Measurements from ENCODE around the gene WWOX. TPM values are rescaled to one million over a fixed set of nuclear protein-coding genes. Genes with fewer than 3 reads are reported as not detected.
"Not testable (repeated sequence)": the region's sequence is repeated elsewhere in the genome, so short reads cannot be mapped to it uniquely, and the experiment has no call there.

The WWOX gene
- polyA plus RNA-seq, 6 donors from 2014 or later, result 9.1 to 17.0 (median 12.5) TPM

DNA sequence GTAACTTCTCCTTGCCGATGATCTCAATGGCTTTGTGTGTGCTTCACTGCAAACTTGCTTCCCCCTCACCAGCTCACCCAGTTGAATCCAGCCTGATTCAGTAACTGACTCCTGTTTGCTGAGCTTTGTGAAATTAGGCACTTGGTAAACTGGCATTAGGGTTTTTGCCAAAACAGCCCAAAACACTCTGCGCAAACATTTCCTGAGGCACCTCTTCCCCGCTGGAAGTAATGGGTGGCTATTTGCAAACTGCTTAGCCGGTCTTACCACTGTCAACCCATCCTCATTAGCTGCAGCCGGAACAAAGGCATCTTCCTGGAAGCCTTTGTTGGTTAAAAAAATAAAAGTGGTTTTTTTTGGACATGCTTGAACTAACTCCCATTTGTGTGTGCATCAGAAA is 1147.9 kb downstream of the WWOX start:
- no peak overlapping the region for H3K27ac Mint-ChIP-seq
- ATAC-seq (ENCODE audit: low read depth in 2 of 2), result no peak
- H3K9me3 Mint-ChIP-seq, result peaks cover 0 to 11% (median 2%) of the 10 kb centered on the region in 7 donors
- no peak for DNase-seq
- no peaks in the 10 kb centered on the region for H3K4me1 Mint-ChIP-seq
- H3K4me3 Mint-ChIP-seq, result no peak overlapping the region
- no peaks in the 10 kb centered on the region for H3K36me3 Mint-ChIP-seq
- peaks cover 4 to 14% (median 6%) of the 10 kb centered on the region in 3 donors for H3K27me3 Mint-ChIP-seq

DNA sequence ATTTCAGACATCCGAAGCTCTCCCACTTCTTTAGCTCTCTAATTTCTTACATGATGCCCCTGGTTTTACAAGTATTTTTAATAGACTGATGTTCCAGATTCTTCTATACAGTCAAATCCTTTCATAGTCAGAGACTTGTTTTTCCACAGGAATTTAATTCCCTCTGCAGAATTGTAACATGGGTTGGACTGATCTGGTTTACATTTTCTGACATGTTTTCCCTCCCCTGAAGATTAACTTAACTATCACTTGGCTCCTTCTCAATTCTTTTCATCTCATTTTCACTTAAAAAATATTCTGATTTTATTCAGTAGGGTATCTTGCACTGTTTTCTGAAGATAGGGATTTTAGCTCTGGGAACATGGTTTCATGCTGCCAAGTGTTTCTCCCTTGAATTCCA is 1148.9 kb downstream of the WWOX start:
- Mint-ChIP-seq H3K36me3 (no peaks in the 10 kb centered on the region), H3K4me3 (no peak overlapping the region), H3K9me3 (peaks cover 0 to 6% (median 2%) of the 10 kb centered on the region in 7 donors), H3K27me3 (peaks cover 0 to 6% (median 4%) of the 10 kb centered on the region in 3 donors), H3K4me1 (no peaks in the 10 kb centered on the region), H3K27ac (no peak overlapping the region)
- no peak for DNase-seq
- ATAC-seq (ENCODE audit: low read depth in 2 of 2), result no peak

DNA sequence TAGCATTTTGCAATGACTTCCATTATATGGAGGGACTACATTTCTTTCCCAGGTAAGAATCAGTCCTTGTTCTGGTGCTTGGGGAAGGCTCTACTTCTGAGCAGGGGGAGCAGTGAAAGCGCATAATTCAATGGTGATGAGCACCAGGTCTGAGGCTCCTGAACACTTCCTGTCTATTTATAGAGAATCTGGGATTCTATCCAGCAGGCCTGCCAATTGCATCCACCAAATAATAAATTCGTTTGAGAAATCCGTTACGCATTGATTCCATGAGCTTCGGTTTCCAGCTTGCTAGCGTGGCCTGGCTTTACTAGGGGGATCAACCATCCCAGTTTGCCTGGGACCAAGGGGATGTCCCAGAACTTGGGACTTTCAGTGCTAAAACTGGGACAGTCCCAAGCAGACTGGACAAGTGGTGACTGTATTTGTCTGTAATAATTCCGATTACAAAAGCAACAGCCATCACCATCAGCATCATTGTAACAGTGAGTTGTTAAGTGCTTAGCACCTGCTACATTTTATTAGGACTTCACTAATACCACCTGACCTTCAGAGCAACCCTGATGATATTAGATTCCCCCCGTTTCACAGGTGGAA is 1151.1 kb downstream of the WWOX start:
- Mint-ChIP-seq H3K9me3 (peaks cover 0 to 4% (median 0%) of the 10 kb centered on the region in 7 donors), H3K36me3 (no peaks in the 10 kb centered on the region), H3K27ac (peak overlapping the region in 1 of 6 donors; percentile 38), H3K4me1 (no peaks in the 10 kb centered on the region), H3K27me3 (peaks cover 12 to 13% (median 12%) of the 10 kb centered on the region in 3 donors), H3K4me3 (no peak overlapping the region)
- ATAC-seq (ENCODE audit: low read depth in 2 of 2) (no peak), DNase-seq (no peak)

DNA sequence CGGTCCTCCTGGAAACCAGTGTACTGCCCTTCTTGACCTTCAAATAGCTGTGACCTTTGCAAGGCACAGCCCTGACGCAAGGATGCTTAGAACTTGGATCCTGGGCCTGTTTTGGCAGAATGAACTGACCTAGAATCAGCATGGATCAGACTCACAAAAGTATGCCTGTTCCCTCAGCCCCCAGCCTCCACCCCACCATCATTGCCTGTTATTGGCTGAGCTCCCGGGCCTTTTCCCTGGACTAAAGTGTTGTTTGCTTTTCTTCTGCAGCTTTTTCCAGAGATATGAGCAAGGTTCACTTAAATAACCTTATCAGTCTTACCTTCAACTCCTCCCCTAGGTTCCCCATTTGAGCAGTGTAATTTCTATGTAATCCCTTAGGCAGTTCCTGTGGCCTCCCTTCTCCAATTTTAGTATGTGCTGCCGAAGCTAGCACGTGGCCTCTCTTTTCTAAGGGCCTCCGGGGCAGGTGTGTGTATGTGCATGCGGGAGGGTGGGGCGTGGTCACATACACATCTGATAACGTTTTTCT is 1153.7 kb downstream of the WWOX start:
- Mint-ChIP-seq H3K9me3 (no peaks in the 10 kb centered on the region), H3K4me1 (no peaks in the 10 kb centered on the region), H3K36me3 (no peaks in the 10 kb centered on the region), H3K27me3 (peaks cover 21 to 24% (median 23%) of the 10 kb centered on the region in 3 donors), H3K4me3 (no peak overlapping the region), H3K27ac (peak overlapping the region in 2 of 6 donors; percentile 16 to 79)
- ATAC-seq (ENCODE audit: low read depth in 2 of 2), result no peak
- no peak for DNase-seq

DNA sequence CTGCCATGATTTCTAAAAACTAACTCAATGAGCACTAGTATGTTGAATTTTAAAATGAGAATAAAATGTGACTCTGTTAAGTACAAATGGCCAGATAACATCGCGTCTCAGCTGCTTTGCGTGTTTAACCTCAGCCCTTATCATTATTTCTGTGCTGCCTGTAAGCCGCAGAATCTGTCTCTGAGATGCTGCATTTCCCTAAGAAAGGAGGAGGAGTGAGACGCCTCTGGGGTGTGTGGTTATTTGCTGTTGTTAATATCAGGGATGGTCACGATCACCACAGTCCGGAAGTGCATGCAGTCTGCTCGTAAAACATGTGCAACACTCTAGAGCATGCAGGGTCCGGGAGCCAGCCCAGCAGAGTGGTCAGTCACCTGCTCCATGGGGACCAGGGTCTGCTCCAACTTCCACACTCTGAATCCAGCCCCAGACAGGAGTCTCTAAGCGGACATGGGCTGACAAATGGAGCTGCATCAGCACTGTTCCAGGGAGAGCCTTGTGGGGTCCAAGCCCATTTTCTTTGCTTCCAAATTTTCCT is 1158.6 kb downstream of the WWOX start:
- ATAC-seq (ENCODE audit: low read depth in 2 of 2) (no peak), DNase-seq (no peak)
- peaks cover 0 to 5% of the 10 kb centered on the region in 2 donors for H3K36me3 Mint-ChIP-seq
- no peaks in the 10 kb centered on the region for H3K4me1 Mint-ChIP-seq
- no peak overlapping the region for H3K4me3 Mint-ChIP-seq
- H3K27me3 Mint-ChIP-seq, result peaks cover 55 to 61% (median 60%) of the 10 kb centered on the region in 3 donors
- no peaks in the 10 kb centered on the region for H3K9me3 Mint-ChIP-seq
- no peak overlapping the region for H3K27ac Mint-ChIP-seq

DNA sequence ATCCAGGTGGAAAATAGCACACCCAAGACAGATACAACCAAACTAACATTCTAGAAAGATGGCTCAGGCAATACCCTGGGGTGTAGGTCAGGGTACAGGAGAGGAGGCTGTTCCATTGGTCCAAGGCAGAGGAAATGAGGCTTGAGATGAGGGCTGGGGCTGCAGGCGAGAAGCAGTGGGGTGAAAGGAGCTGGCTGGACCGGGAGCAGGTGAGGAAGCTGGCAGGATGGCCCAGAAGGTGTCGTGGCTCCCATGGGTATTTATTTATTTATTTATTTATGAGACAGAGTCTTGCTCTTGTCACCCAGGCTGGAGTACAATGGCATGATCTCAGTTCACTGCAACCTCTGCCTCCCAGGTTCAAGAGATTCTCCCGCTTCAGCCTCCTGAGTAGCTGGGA is 1161.4 kb downstream of the WWOX start:
- H3K36me3 Mint-ChIP-seq; H3K4me3 Mint-ChIP-seq; H3K9me3 Mint-ChIP-seq; ATAC-seq (ENCODE audit: low read depth in 2 of 2); DNase-seq; H3K4me1 Mint-ChIP-seq: not testable (repeated sequence)
- Mint-ChIP-seq H3K27ac (peak overlapping the region in 1 of 6 donors; percentile 47), H3K27me3 (peaks cover 68 to 74% (median 73%) of the 10 kb centered on the region in 3 donors)

DNA sequence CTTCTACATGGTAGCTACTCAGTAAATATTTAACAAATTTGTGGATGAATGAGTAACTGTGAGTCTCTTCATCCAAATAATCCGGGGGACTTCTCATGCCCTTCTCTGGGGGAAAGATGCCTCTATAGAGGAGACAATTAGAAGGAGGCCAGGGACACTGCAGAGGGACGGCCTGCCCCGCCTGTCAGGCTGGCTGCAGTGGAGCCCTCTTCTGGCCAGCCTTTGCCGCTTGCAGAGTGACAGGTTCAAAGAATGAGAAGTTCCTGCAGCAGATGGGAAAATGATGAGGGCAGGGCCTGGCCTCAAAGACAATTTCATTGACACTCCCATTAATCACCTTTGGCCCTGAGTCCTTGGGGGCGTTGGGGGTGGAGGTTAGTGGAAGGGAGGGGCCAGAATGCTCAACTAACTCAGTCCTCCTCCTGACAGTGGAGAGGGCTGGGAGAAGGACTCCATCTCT is 1162.1 kb downstream of the WWOX start:
- H3K27ac Mint-ChIP-seq, result no peak overlapping the region
- no peaks in the 10 kb centered on the region for H3K9me3 Mint-ChIP-seq
- H3K36me3 Mint-ChIP-seq, result peaks cover 0 to 5% of the 10 kb centered on the region in 2 donors
- H3K4me3 Mint-ChIP-seq, result no peak overlapping the region
- H3K27me3 Mint-ChIP-seq, result peaks cover 64 to 79% (median 69%) of the 10 kb centered on the region in 3 donors
- H3K4me1 Mint-ChIP-seq, result no peaks in the 10 kb centered on the region
- ATAC-seq (ENCODE audit: low read depth in 2 of 2), result no peak
- DNase-seq, result no peak

DNA sequence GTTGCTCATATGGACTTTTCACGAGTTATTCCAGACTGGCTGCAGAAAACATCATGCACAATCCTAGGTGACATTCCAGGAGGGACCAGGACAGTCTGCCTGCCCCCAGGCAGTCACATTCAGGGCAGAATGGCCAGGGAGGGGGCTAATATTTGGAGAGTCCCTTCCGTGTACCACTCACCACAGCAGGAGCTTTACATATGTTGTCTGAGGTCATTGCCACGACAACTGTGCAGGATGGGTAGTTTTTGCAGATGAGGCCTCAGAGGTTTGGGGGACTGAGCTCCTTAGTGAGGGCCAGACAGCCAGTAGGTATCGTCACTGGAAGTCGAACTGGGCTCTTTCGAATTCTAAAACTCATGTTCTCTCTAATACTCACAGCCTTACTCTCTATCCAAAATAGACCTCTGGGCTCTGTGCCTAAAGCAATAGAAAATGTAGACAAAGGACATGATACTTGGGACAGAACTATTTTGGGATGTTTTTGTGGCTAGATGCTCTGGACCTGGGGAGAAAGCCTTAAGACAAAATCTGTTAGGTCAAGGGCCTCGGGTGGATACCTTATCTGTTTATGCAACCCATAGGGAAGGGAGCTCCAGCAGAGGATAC is 1162.6 kb downstream of the WWOX start:
- no peak for ATAC-seq (ENCODE audit: low read depth in 2 of 2)
- peaks cover 63 to 84% (median 67%) of the 10 kb centered on the region in 3 donors for H3K27me3 Mint-ChIP-seq

More for the DNA sequence above, 1162.6 kb downstream of the WWOX start:
- Mint-ChIP-seq H3K9me3 (no peaks in the 10 kb centered on the region), H3K4me1 (peaks cover under 1 to 2% (median under 1%) of the 10 kb centered on the region in 3 donors), H3K4me3 (peak overlapping the region in 1 of 8 donors; percentile 47), H3K27ac (no peak overlapping the region), H3K36me3 (peaks cover 0 to 5% of the 10 kb centered on the region in 2 donors)
- no peak for DNase-seq

Other genes starting within 250 kb of the WWOX start
- not detected for gene CLEC3A, start 77.1 kb upstream of the WWOX start, polyA plus RNA-seq (ENCODE audit: low read depth in 6 of 6)

All from naive B cell (primary cell).